Endothelial cell of umbilical vein (primary cell): Measurements from ENCODE around the gene SMIM41.

ENCODE experiments used
- EZH2 ChIP-seq: IDR thresholded peaks from 2 replicates; pipeline ENCODE4 v1.6.1; 2012; ENCODE audit warnings: borderline replicate concordance, low read depth, mild to moderate bottlenecking, moderate library complexity, low read length, inconsistent platforms; ENCODE audit not compliant: severe bottlenecking
- JUN ChIP-seq: IDR thresholded peaks from 2 replicates; pipeline ENCODE4 v1.6.1; 2011; ENCODE audit warnings: borderline replicate concordance, low read depth; ENCODE audit not compliant: insufficient read length, insufficient read depth
- MYC ChIP-seq: IDR thresholded peaks from one replicate; pipeline ENCODE4 v1.6.1; 2011; ENCODE audit warnings: mild to moderate bottlenecking, low read depth, low read length
- POLR2A ChIP-seq: IDR thresholded peaks from 2 replicates; pipeline ENCODE4 v1.6.1; 2012; ENCODE audit warnings: low read depth, mild to moderate bottlenecking, control low read depth, low read length
- POLR2AphosphoS5 ChIP-seq: IDR thresholded peaks from 2 replicates; pipeline ENCODE4 v1.6.1; 2012; ENCODE audit warnings: low read depth, mild to moderate bottlenecking, control low read depth, low read length, moderate library complexity; ENCODE audit not compliant: insufficient read depth
- TF ChIP-seq, protein P1 (sequence below), 2 donors: IDR thresholded peaks; 1 replicate in 1 of 2; 2 replicates in 1 of 2; pipeline ENCODE4 v1.5.1; 2011; ENCODE audit warnings: low read length in 2 of 2, mild to moderate bottlenecking in 2 of 2, moderate library complexity in 2 of 2, control low read depth in 1 of 2, inconsistent platforms in 1 of 2, low read depth in 1 of 2; ENCODE audit not compliant: insufficient read depth in 1 of 2; ENCODE audit errors: extremely low read depth in 1 of 2
- TF ChIP-seq, protein P2 (sequence below): IDR thresholded peaks from 2 replicates; pipeline ENCODE4 v1.6.1; 2011; ENCODE audit not compliant: insufficient read depth, insufficient read length

DNA sequence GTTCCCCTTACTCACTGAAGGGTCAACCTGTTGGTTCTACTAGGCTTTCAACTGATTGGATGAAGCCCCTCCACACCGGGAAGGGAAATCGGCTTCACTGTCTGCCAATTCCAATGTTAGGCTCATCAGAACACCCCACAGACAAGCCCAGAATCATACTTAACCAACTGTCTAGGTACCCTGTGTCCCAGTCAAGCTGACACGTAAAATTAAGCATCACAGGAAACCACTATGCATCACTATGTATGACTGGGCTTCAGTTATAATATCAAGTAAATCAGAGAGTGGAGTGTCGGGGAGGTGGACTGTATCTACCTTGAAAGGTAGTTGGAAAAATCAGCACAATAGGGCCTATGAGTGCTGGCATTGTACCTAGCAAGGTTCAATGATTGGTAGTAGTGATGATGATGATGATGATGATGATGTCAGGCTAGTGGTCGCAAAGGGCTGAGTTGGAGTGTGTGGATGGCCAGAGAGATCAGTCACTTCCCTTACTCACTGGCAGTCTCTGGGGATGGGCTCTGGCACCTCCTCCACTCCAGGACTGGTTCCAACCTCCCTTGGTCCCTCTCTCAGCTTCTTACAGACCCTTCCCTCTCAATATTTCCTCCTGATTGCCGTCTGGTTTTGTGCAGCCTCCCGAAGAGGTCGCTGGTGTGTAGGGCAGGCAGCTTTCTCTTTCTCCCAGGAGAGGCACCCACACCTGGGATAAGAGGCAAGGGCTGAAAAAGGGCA lies 13.0 kb upstream of the SMIM41 start:
- TF ChIP-seq, protein P1, sequence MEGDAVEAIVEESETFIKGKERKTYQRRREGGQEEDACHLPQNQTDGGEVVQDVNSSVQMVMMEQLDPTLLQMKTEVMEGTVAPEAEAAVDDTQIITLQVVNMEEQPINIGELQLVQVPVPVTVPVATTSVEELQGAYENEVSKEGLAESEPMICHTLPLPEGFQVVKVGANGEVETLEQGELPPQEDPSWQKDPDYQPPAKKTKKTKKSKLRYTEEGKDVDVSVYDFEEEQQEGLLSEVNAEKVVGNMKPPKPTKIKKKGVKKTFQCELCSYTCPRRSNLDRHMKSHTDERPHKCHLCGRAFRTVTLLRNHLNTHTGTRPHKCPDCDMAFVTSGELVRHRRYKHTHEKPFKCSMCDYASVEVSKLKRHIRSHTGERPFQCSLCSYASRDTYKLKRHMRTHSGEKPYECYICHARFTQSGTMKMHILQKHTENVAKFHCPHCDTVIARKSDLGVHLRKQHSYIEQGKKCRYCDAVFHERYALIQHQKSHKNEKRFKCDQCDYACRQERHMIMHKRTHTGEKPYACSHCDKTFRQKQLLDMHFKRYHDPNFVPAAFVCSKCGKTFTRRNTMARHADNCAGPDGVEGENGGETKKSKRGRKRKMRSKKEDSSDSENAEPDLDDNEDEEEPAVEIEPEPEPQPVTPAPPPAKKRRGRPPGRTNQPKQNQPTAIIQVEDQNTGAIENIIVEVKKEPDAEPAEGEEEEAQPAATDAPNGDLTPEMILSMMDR (IDR thresholded peaks at IDR 0.05; ENCODE audit: extremely low read depth in 1 of 2, insufficient read depth in 1 of 2, low read depth in 1 of 2, low read length in 2 of 2), result no peak
- TF ChIP-seq POLR2A, result no peak
- TF ChIP-seq POLR2AphosphoS5, result no peak
- no peak for TF ChIP-seq MYC
- no peak for TF ChIP-seq EZH2
- TF ChIP-seq, protein P2, sequence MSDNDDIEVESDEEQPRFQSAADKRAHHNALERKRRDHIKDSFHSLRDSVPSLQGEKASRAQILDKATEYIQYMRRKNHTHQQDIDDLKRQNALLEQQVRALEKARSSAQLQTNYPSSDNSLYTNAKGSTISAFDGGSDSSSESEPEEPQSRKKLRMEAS, result no peak
- TF ChIP-seq JUN, result no peak
